CD4-positive, alpha-beta T cell (primary cell): ENCODE measurements around the gene HADH. TPM values are rescaled to one million over a fixed set of nuclear protein-coding genes. Genes with fewer than 3 reads are reported as not detected.

Experiments
- ATAC-seq: fragments of 200-7000 bp; cut with Tn5 transposase; one replicate; pipeline ENCODE4 v1.10.0; 2022; ENCODE audit warnings: mild to moderate bottlenecking; ENCODE audit not compliant: poor library complexity
- CTCF ChIA-PET: fragments of 350-600 bp; sonication (Branson Sonifier 250); formaldehyde crosslinking; loops from one replicate; lab custom pipeline; 2021; ENCODE audit warnings: antibody characterized with exemption, inconsistent platforms; lab: Charles Lee
- POLR2A ChIA-PET: fragments of 350-600 bp; sonication (Branson Sonifier 250); formaldehyde crosslinking; loops from one replicate; lab custom pipeline; 2021; ENCODE audit warnings: antibody characterized with exemption, inconsistent platforms; lab: Charles Lee
- DNase-seq, 14 experiments: peaks; one replicate each; pipeline ENCODE4 v3.0.0-alpha.2; 2013 to 2020; ENCODE audit warnings: mixed read lengths in 2 of 14
- H3K27ac ChIP-seq, 2 donors: one replicate each; pipeline versions ENCODE4 v1.5.1 to v1.7.0; 2013; ENCODE audit warnings: low read length in 2 of 2, low read depth in 1 of 2, mild to moderate bottlenecking in 1 of 2
- H3K27me3 ChIP-seq, 2 experiments: 1 replicate in 1 of 2; 2 replicates in 1 of 2; pipeline versions ENCODE4 v1.6.1 to v1.7.0; 2013; ENCODE audit warnings: low read length in 2 of 2, control low read depth in 1 of 2, mild to moderate bottlenecking in 1 of 2, moderate library complexity in 1 of 2; ENCODE audit not compliant: insufficient read depth in 2 of 2, control insufficient read depth in 1 of 2
- H3K36me3 ChIP-seq: one replicate; pipeline ENCODE4 v1.6.1; 2013; ENCODE audit warnings: low read length, control low read depth; ENCODE audit not compliant: insufficient read depth
- H3K4me1 ChIP-seq: one replicate; pipeline ENCODE4 v1.6.1; 2013; ENCODE audit warnings: low read length, control low read depth; ENCODE audit not compliant: insufficient read depth
- H3K4me3 ChIP-seq: one replicate; pipeline ENCODE4 v1.5.1; 2013; ENCODE audit warnings: mild to moderate bottlenecking, low read length, moderate library complexity
- H3K9me3 ChIP-seq, 2 experiments: 1 replicate in 1 of 2; 2 replicates in 1 of 2; pipeline versions ENCODE4 v1.6.1 to v1.7.0; 2013; ENCODE audit warnings: low read length in 2 of 2, mild to moderate bottlenecking in 2 of 2, control low read depth in 1 of 2, moderate library complexity in 1 of 2; ENCODE audit not compliant: control insufficient read depth in 1 of 2, insufficient read depth in 1 of 2
- H3K27ac Mint-ChIP-seq: one replicate; pipeline ENCODE4 v1.8.0; 2020; ENCODE audit warnings: mixed read lengths
- H3K27me3 Mint-ChIP-seq: one replicate; pipeline ENCODE4 v1.8.0; 2021; ENCODE audit warnings: mixed read lengths
- H3K36me3 Mint-ChIP-seq: one replicate; pipeline ENCODE4 v1.8.0; 2021; ENCODE audit warnings: low read depth, mixed read lengths
- H3K4me1 Mint-ChIP-seq: one replicate; pipeline ENCODE4 v1.8.0; 2021; ENCODE audit warnings: low read depth, mixed read lengths
- H3K4me3 Mint-ChIP-seq: one replicate; pipeline ENCODE4 v1.8.0; 2020; ENCODE audit warnings: mild to moderate bottlenecking, mixed read lengths
- H3K9me3 Mint-ChIP-seq: one replicate; pipeline ENCODE4 v1.8.0; 2020; ENCODE audit warnings: mixed read lengths
- intact Hi-C, 2 experiments: fragments of 100-400 bp; cut with DNase I in 1 of 2; cut with micrococcal nuclease in 1 of 2; formaldehyde crosslinking; loops; one replicate each; pipeline versions ENCODE4 v1.15.1 to v1.9.0; 2023 to 2025; cut with DNase I, micrococcal nuclease
- total RNA-seq, 174 experiments: library from RNA in 2 of 174; stranded (reverse) in 2 of 174; gene quantifications; one replicate each; pipeline ENCODE4 v1.2.3 and lab custom pipeline; 2021 to 2026
- TF ChIP-seq, protein P1 (sequence below): fragments of 200-600 bp; IDR thresholded peaks from one replicate; pipeline ENCODE4 v1.8.0; 2022; ENCODE audit warnings: antibody characterized with exemption, mild to moderate bottlenecking

The HADH gene
- total RNA-seq, 2 experiments from 2014 or later = 16.1 to 16.3 TPM

DNA sequence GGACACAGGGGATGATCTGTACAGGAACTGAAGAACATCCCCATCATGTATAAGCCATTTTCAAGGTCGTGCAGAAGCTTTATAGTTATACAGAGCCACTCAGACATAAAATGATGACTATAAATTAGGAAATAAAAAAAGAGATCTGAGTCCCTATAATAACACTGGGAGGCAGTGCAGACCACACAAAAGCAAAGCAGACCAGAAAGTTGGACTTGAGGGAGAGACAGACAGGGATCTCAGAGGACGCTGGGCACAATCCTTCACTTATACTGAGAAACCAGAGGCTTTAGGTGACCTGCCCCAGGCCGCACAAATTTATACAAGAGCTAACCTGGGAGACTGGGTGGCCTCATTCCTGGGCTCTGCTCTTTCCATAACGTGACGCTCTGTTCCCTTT is 70.5 kb downstream of the HADH start:
- peaks cover 52% of the 10 kb centered on the region for H3K4me1 ChIP-seq
- H3K27me3 Mint-ChIP-seq = no peaks in the 10 kb centered on the region
- peak in 3 of 14 experiments; percentile 42 to 48 (median 48) for DNase-seq
- H3K9me3 Mint-ChIP-seq = no peaks in the 10 kb centered on the region
- H3K9me3 ChIP-seq = no peaks in the 10 kb centered on the region
- ChIA-PET POLR2A (interaction anchor here (0.9 to 4.3 kb wide), 14 partner anchors 11 to 512 kb away, joined by 3 to 27 read pairs (median 4); partner anchors contain the start of gene LEF1), CTCF (interaction anchor here (1.1 to 4.4 kb wide), 4 partner anchors 29 to 512 kb away, joined by 5 to 26 read pairs (median 9); no protein-coding TSS in a partner anchor)
- H3K27ac Mint-ChIP-seq = peak overlapping the region; percentile 93
- no peak for ATAC-seq
- H3K4me3 ChIP-seq = no peak overlapping the region
- peak overlapping the region in 1 of 2 donors; percentile 38 for H3K27ac ChIP-seq
- H3K36me3 Mint-ChIP-seq = peaks cover 95% of the 10 kb centered on the region
- H3K36me3 ChIP-seq = peaks cover 69% of the 10 kb centered on the region
- TF ChIP-seq, protein P1, sequence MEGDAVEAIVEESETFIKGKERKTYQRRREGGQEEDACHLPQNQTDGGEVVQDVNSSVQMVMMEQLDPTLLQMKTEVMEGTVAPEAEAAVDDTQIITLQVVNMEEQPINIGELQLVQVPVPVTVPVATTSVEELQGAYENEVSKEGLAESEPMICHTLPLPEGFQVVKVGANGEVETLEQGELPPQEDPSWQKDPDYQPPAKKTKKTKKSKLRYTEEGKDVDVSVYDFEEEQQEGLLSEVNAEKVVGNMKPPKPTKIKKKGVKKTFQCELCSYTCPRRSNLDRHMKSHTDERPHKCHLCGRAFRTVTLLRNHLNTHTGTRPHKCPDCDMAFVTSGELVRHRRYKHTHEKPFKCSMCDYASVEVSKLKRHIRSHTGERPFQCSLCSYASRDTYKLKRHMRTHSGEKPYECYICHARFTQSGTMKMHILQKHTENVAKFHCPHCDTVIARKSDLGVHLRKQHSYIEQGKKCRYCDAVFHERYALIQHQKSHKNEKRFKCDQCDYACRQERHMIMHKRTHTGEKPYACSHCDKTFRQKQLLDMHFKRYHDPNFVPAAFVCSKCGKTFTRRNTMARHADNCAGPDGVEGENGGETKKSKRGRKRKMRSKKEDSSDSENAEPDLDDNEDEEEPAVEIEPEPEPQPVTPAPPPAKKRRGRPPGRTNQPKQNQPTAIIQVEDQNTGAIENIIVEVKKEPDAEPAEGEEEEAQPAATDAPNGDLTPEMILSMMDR = peak; percentile 12
- no peak overlapping the region for H3K4me3 Mint-ChIP-seq
- H3K4me1 Mint-ChIP-seq = peaks cover 94% of the 10 kb centered on the region
- H3K27me3 ChIP-seq = no peaks in the 10 kb centered on the region
- intact Hi-C loops = loop anchor here in 1 of 2 experiments (1.0 kb wide), 1 partner anchor 512 kb away; no protein-coding TSS in a partner anchor

DNA sequence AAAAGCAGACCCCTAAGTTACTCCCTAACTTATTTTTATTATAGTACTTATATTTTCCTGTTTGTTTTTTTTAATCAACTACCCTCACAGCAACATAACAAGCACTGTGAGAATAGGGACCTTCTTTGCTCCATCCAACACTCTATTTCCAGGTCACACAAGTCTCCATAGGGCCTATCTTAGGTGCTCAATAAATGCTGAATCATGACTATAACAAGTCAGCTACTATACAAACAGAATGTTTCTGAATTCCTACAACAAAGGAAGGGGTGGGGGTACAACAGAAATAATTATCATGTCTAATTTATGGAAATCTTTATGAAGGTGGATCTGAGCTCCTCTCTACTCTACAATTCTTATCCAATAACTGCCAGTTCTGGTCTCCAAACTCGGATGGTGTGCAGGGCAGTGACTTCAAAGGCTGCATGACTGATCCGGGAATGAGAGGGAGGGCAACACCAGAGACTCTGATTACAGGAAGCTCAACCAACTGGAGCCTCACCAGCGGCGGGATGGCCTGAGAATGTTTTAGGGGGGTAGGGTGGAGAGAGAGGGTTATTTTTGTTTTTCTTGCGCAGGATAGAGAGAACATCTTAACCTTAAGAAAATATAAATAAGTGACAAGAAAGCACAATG is 71.1 kb downstream of the HADH start:
- no peak for ATAC-seq
- Mint-ChIP-seq H3K36me3 (peaks cover 93% of the 10 kb centered on the region), H3K9me3 (no peaks in the 10 kb centered on the region), H3K27me3 (no peaks in the 10 kb centered on the region), H3K4me3 (no peak overlapping the region), H3K27ac (peak overlapping the region; percentile 93), H3K4me1 (peaks cover 90% of the 10 kb centered on the region)
- Histone ChIP-seq H3K4me1 (peaks cover 53% of the 10 kb centered on the region), H3K27ac (peak overlapping the region in 1 of 2 donors; percentile 38), H3K27me3 (no peaks in the 10 kb centered on the region), H3K4me3 (no peak overlapping the region), H3K9me3 (no peaks in the 10 kb centered on the region), H3K36me3 (peaks cover 73% of the 10 kb centered on the region)
- no peak for DNase-seq
- POLR2A ChIA-PET = interaction anchor here (0.7 to 4.3 kb wide), 12 partner anchors 12 to 512 kb away, joined by 3 to 27 read pairs (median 4); no protein-coding TSS in a partner anchor
- TF ChIP-seq, protein P1 = no peak
- CTCF ChIA-PET = interaction anchor here (1.1 to 4.4 kb wide), 5 partner anchors 17 to 512 kb away, joined by 4 to 26 read pairs (median 8); no protein-coding TSS in a partner anchor
- intact Hi-C loops = loop anchor here in 1 of 2 experiments (1.0 kb wide), 1 partner anchor 511 kb away; no protein-coding TSS in a partner anchor

DNA sequence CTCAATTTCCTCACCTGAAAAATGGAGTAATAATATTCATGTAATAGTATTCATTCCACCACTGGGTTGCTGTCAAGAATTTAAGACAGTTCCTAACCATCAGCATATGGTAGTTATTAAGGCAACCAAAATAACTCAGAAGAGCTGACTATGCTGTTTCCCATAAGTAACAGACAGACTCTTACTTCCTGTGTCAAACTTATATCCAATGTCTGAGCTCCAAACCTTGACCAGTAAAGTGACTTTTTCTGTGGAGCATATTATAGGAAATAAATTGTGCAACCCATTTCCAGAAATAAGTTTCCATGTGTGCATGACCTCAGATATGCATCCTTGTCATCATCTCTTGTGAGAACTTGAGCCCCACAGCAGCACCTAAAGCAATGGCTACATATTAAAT is 78.8 kb downstream of the HADH start:
- Histone ChIP-seq H3K36me3 (peaks cover 73% of the 10 kb centered on the region), H3K27me3 (no peaks in the 10 kb centered on the region), H3K4me3 (no peak overlapping the region), H3K4me1 (peaks cover 33% of the 10 kb centered on the region), H3K27ac (no peak overlapping the region), H3K9me3 (no peaks in the 10 kb centered on the region)
- Mint-ChIP-seq H3K9me3 (no peaks in the 10 kb centered on the region), H3K4me3 (no peak overlapping the region), H3K27me3 (no peaks in the 10 kb centered on the region), H3K27ac (peak overlapping the region; percentile 88), H3K36me3 (peaks cover 96% of the 10 kb centered on the region), H3K4me1 (peaks cover 87% of the 10 kb centered on the region)
- no peak for ATAC-seq
- TF ChIP-seq, protein P1 = no peak
- intact Hi-C loops = no loop called here
- CTCF ChIA-PET = interaction anchor here (0.6 to 1.6 kb wide), 3 partner anchors 12 to 39 kb away, joined by 3 to 4 read pairs (median 4); no protein-coding TSS in a partner anchor
- DNase-seq = no peak
- POLR2A ChIA-PET = interaction anchor here (1.0 to 2.1 kb wide), 7 partner anchors 12 to 81 kb away, joined by 3 to 6 read pairs (median 4); no protein-coding TSS in a partner anchor
